ENCODE measurements around the gene OR52E5. TPM values are rescaled to one million over a fixed set of nuclear protein-coding genes. Genes with fewer than 3 reads are reported as not detected.

The OR52E5 gene
- total RNA-seq, 1 donor from 2014 or later, result not detected

DNA sequence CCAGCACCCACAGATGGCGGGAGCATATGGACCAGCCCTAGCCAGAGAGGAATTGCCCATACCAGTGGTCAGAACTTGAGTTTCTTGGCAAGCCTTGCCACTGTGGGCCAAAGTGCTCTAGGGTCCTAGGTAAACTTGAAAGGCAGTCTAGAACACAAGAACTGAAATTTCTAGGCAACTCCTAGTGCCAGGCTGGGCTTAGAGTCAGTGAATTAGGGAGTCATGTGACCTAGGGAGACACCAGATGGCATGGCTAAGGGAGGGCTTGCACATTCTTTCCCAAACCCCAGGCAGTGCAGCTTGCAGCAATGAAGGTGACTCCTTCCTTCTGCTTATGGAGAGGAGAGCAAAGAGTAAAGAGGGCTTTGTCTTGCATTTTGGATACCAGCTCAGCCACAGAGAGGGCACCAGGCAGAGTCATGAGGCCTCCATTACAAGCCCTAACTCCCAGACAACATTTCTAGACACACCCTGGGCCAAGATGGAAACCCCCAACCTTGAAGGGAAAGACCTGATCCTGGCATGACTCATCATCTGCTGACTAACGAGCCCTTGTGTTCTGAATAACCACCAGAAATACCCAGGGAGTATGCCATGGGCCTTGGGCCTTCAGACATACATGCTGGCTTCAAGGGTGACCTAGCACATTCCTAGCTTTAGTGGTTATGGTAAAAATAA, 29.9 kb downstream of the OR52E5 start:
- H3K9me3 Mint-ChIP-seq, result no peaks in the 10 kb centered on the region
- no peak overlapping the region for H3K4me3 Mint-ChIP-seq (ENCODE audit: low read depth)
- H3K4me1 Mint-ChIP-seq (ENCODE audit: low read depth), result no peaks in the 10 kb centered on the region
- H3K27ac Mint-ChIP-seq, result no peak overlapping the region
- intact Hi-C loops (cut with micrococcal nuclease), result no loop called here
- H3K36me3 Mint-ChIP-seq (ENCODE audit: low read depth), result no peaks in the 10 kb centered on the region
- H3K27me3 Mint-ChIP-seq (ENCODE audit: low read depth), result no peaks in the 10 kb centered on the region
- no peak for DNase-seq (ENCODE audit: low spot score)

GRCh38 chr11:5923427-5923776, 30.4 kb downstream of the OR52E5 start:
- intact Hi-C loops (cut with micrococcal nuclease), result no loop called here

GRCh38 chr11:5923794-5924193, 30.8 kb downstream of the OR52E5 start:
- H3K27ac Mint-ChIP-seq, result no peak overlapping the region

More at GRCh38 chr11:5923427-5923776, 30.4 kb downstream of the OR52E5 start:
- H3K9me3 Mint-ChIP-seq, result peaks cover 3% of the 10 kb centered on the region
- H3K27ac Mint-ChIP-seq, result no peak overlapping the region
- DNase-seq (ENCODE audit: low spot score), result no peak
- no peaks in the 10 kb centered on the region for H3K27me3 Mint-ChIP-seq (ENCODE audit: low read depth)
- no peaks in the 10 kb centered on the region for H3K4me1 Mint-ChIP-seq (ENCODE audit: low read depth)
- no peaks in the 10 kb centered on the region for H3K36me3 Mint-ChIP-seq (ENCODE audit: low read depth)
- H3K4me3 Mint-ChIP-seq (ENCODE audit: low read depth), result no peak overlapping the region

GRCh38 chr11:5928271-5928670, 35.3 kb downstream of the OR52E5 start:
- no peak overlapping the region for H3K4me3 Mint-ChIP-seq (ENCODE audit: low read depth)
- intact Hi-C loops (cut with micrococcal nuclease), result no loop called here
- no peak for DNase-seq (ENCODE audit: low spot score)
- H3K27me3 Mint-ChIP-seq (ENCODE audit: low read depth), result no peaks in the 10 kb centered on the region
- H3K27ac Mint-ChIP-seq, result no peak overlapping the region
- peaks cover 37% of the 10 kb centered on the region for H3K9me3 Mint-ChIP-seq
- no peaks in the 10 kb centered on the region for H3K36me3 Mint-ChIP-seq (ENCODE audit: low read depth)
- no peaks in the 10 kb centered on the region for H3K4me1 Mint-ChIP-seq (ENCODE audit: low read depth)

More at GRCh38 chr11:5923794-5924193, 30.8 kb downstream of the OR52E5 start:
- no peak overlapping the region for H3K4me3 Mint-ChIP-seq (ENCODE audit: low read depth)
- H3K4me1 Mint-ChIP-seq (ENCODE audit: low read depth), result no peaks in the 10 kb centered on the region
- H3K27me3 Mint-ChIP-seq (ENCODE audit: low read depth), result no peaks in the 10 kb centered on the region
- H3K36me3 Mint-ChIP-seq (ENCODE audit: low read depth), result no peaks in the 10 kb centered on the region
- intact Hi-C loops (cut with micrococcal nuclease), result no loop called here
- H3K9me3 Mint-ChIP-seq, result peaks cover 7% of the 10 kb centered on the region
- DNase-seq (ENCODE audit: low spot score), result no peak

DNA sequence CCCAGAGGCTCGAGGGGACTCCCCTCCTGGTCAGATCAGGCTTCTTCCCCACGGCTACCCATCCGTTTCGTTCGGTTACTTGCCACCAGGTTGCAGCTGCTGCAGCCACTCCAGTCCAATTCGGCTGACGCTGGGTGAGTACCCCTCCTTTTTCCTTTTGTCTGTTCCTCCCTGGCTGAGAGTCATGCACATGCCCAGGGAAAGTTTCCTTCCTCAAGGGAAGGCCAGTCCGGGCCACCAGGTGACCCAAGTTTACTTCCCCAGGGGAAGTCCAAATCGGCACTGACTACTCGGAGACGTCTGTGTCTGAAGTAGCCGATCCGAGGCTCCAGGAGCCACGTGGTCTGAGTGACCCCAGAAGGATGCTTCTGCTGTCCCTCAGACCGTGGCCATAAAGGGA, 35.8 kb downstream of the OR52E5 start:
- DNase-seq (ENCODE audit: low spot score), result no peak
- Mint-ChIP-seq H3K27ac (no peak overlapping the region), H3K9me3 (peaks cover 37% of the 10 kb centered on the region), H3K4me3 (ENCODE audit: low read depth) (no peak overlapping the region), H3K36me3 (ENCODE audit: low read depth) (no peaks in the 10 kb centered on the region), H3K4me1 (ENCODE audit: low read depth) (no peaks in the 10 kb centered on the region), H3K27me3 (ENCODE audit: low read depth) (no peaks in the 10 kb centered on the region)
- intact Hi-C loops (cut with micrococcal nuclease), result no loop called here

DNA sequence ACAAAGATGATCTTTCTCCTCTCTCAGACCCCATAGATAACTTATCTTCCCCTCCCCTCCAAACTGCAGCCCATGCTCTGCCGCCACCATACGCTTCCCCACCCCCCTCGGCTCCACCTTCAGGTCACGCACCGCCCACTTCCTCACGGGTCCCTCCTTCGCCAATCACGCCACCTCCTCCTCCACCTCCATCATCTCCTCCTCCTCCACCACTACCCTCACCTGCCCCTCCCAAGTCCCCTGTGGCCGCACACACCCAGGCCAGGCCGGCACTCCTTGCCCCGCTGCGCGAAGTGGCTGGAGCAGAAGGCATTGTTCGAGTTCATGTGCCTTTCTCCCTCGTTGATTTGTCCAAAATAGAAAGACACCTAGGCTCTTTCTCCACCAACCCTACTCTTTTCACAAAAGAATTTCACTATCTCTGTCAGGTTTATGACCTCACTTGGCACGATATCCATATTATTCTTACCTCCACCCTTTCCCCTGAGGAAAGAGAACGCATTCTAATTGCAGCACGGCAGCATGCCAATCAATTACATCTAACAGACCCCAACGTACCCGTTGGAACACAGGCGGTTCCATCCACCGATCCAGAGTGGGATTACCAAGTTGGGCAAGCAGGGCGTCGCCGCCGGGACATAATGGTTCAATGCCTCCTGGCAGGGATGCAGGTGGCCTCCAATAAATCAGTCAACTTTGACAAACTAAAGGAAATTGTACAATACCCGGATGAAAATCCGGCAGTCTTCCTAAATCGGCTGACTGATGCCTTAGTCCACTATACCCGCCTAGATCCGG, 36.8 kb downstream of the OR52E5 start:
- Mint-ChIP-seq H3K36me3 (ENCODE audit: low read depth) (no peaks in the 10 kb centered on the region), H3K4me3 (ENCODE audit: low read depth) (no peak overlapping the region), H3K4me1 (ENCODE audit: low read depth) (no peaks in the 10 kb centered on the region), H3K9me3 (peaks cover 37% of the 10 kb centered on the region), H3K27ac (no peak overlapping the region), H3K27me3 (ENCODE audit: low read depth) (no peaks in the 10 kb centered on the region)
- DNase-seq (ENCODE audit: low spot score), result no peak
- intact Hi-C loops (cut with micrococcal nuclease), result no loop called here

DNA sequence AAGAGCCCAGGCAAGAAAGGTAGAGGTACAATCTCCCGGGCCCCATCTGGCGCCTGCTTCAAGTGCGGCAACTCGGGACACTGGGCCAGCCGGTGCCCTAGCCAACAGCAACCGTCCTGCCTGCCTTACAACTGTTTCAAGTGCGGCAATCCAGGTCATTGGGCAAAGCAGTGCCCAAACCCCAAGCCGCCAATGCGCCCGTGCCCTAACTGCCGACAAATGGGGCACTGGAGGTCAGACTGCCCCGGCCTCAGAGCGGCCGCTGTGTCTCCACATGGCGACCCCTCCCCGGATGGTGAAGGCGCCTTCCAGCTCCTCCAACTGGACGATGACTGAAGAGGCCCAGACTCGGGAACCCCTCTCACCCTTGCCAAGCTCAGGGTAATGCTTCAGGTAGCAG, 37.6 kb downstream of the OR52E5 start:
- no peak overlapping the region for H3K4me3 Mint-ChIP-seq (ENCODE audit: low read depth)
- no peaks in the 10 kb centered on the region for H3K4me1 Mint-ChIP-seq (ENCODE audit: low read depth)

GRCh38 chr11:5931061-5931460, 38.1 kb downstream of the OR52E5 start:
- H3K36me3 Mint-ChIP-seq (ENCODE audit: low read depth), result no peaks in the 10 kb centered on the region
- peaks cover 37% of the 10 kb centered on the region for H3K9me3 Mint-ChIP-seq
- no peak for DNase-seq (ENCODE audit: low spot score)
- intact Hi-C loops (cut with micrococcal nuclease), result no loop called here
- H3K4me3 Mint-ChIP-seq (ENCODE audit: low read depth), result no peak overlapping the region
- H3K27ac Mint-ChIP-seq, result no peak overlapping the region
- no peaks in the 10 kb centered on the region for H3K4me1 Mint-ChIP-seq (ENCODE audit: low read depth)
- H3K27me3 Mint-ChIP-seq (ENCODE audit: low read depth), result no peaks in the 10 kb centered on the region

More for the DNA sequence above, 37.6 kb downstream of the OR52E5 start:
- no peak for DNase-seq (ENCODE audit: low spot score)
- no peaks in the 10 kb centered on the region for H3K36me3 Mint-ChIP-seq (ENCODE audit: low read depth)
- intact Hi-C loops (cut with micrococcal nuclease), result no loop called here
- no peak overlapping the region for H3K27ac Mint-ChIP-seq
- H3K9me3 Mint-ChIP-seq, result peaks cover 37% of the 10 kb centered on the region
- no peaks in the 10 kb centered on the region for H3K27me3 Mint-ChIP-seq (ENCODE audit: low read depth)

DNA sequence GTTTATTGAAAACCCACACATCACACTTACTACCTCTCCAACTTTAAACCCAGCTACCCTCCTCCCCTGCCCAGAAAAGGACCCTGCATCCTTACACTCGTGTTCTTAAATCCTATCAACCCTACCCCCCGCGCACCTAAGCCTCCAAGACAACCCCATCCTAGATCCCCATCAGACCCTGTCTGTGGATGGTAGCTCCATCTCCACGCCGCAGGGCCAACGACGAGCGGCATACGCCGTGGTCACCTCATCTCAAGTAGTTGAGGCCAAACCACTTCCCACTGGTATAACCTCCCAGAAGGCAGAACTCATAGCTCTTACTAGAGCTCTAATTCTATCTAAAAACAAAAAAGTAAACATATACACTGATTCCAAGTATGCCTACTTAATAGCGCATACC, 39.7 kb downstream of the OR52E5 start:
- no peak for DNase-seq (ENCODE audit: low spot score)
- Mint-ChIP-seq H3K9me3 (peaks cover 38% of the 10 kb centered on the region), H3K27me3 (ENCODE audit: low read depth) (no peaks in the 10 kb centered on the region), H3K4me1 (ENCODE audit: low read depth) (no peaks in the 10 kb centered on the region), H3K4me3 (ENCODE audit: low read depth) (no peak overlapping the region), H3K36me3 (ENCODE audit: low read depth) (no peaks in the 10 kb centered on the region), H3K27ac (no peak overlapping the region)
- intact Hi-C loops (cut with micrococcal nuclease), result no loop called here

GRCh38 chr11:5933116-5933515, 40.1 kb downstream of the OR52E5 start:
- DNase-seq (ENCODE audit: low spot score), result no peak
- Mint-ChIP-seq H3K4me3 (ENCODE audit: low read depth) (no peak overlapping the region), H3K36me3 (ENCODE audit: low read depth) (no peaks in the 10 kb centered on the region), H3K27ac (no peak overlapping the region), H3K4me1 (ENCODE audit: low read depth) (no peaks in the 10 kb centered on the region), H3K9me3 (peaks cover 42% of the 10 kb centered on the region), H3K27me3 (ENCODE audit: low read depth) (no peaks in the 10 kb centered on the region)
- intact Hi-C loops (cut with micrococcal nuclease), result no loop called here

DNA sequence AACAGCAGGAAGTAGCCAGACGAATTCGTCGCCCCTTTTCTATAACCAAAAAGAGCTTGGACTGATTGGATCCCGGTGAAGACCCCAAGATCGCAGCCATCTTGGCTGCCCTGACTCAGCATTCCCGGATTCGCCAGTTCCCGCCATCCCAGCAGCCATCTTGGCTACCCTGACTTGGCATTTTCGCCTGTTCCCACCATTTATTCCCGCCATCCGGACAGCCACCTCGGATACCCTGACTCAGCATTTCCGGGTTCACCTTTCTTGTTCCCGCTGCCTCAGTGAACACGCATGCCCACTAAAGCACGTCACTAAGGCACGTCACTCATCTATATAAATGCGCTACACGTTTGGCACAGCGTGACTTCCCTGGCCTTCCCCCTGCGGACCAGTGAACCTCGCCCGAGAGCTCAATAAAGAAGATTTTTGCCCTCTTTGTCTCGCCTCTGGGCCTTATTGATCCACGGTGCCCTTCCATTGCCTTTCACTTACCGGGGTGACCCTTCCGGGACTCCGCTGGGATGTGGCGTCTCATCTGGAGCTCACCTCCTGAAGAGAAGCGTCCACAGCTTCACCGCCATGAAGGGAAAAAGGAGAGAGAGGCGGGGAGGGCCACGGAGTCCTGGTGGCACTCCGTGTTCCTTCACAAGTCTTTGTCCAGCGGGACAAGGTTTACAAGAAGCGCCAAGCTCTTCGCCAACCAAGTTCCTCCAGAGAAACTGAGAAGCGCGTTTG, 45.0 kb downstream of the OR52E5 start:
- no peak for DNase-seq (ENCODE audit: low spot score)
- H3K9me3 Mint-ChIP-seq, result peaks cover 6% of the 10 kb centered on the region
- intact Hi-C loops (cut with micrococcal nuclease), result no loop called here
- H3K27ac Mint-ChIP-seq, result no peak overlapping the region
- no peaks in the 10 kb centered on the region for H3K36me3 Mint-ChIP-seq (ENCODE audit: low read depth)
- H3K4me1 Mint-ChIP-seq (ENCODE audit: low read depth), result no peaks in the 10 kb centered on the region
- H3K27me3 Mint-ChIP-seq (ENCODE audit: low read depth), result peaks cover 1% of the 10 kb centered on the region
- H3K4me3 Mint-ChIP-seq (ENCODE audit: low read depth), result no peak overlapping the region

DNA sequence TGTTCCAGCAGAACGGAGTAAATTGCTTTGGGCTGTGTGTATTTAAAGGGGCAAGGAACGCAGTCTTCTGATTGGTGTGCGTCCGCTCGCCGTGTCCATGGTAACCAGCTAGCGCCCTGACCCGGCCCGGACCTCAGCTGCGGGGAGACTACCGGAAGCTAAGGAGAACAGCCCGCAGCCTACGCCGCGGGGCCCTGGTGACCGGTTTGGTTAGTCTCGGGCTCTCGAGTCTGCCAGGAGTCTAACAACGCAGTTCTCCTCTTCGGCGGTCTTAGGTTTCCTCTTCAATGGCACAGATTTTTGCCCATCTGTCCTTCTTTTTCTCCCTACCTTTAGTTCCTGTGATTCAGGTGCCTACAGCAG, 45.6 kb downstream of the OR52E5 start:
- intact Hi-C loops (cut with micrococcal nuclease), result no loop called here
- H3K4me3 Mint-ChIP-seq (ENCODE audit: low read depth), result no peak overlapping the region
- H3K4me1 Mint-ChIP-seq (ENCODE audit: low read depth), result no peaks in the 10 kb centered on the region
- H3K27me3 Mint-ChIP-seq (ENCODE audit: low read depth), result peaks cover 1% of the 10 kb centered on the region
- DNase-seq (ENCODE audit: low spot score), result no peak
- no peak overlapping the region for H3K27ac Mint-ChIP-seq
- H3K36me3 Mint-ChIP-seq (ENCODE audit: low read depth), result no peaks in the 10 kb centered on the region
- H3K9me3 Mint-ChIP-seq, result peaks cover 6% of the 10 kb centered on the region

- Mint-ChIP-seq H3K27me3 (ENCODE audit: low read depth) (peaks cover 1% of the 10 kb centered on the region), H3K9me3 (peaks cover 6% of the 10 kb centered on the region), H3K4me3 (ENCODE audit: low read depth) (no peak overlapping the region), H3K27ac (no peak overlapping the region), H3K4me1 (ENCODE audit: low read depth) (no peaks in the 10 kb centered on the region), H3K36me3 (ENCODE audit: low read depth) (no peaks in the 10 kb centered on the region)
- DNase-seq (ENCODE audit: low spot score), result no peak
- intact Hi-C loops (cut with micrococcal nuclease), result no loop called here
These were observed 47.7 kb downstream of the OR52E5 start for GRCh38 chr11:5940748-5941147.

Data from activated T-helper 2 cell treated with anti-CD3 and anti-CD28 coated beads, Interferon-gamma antibody, Interleukin-2, Interleukin-4, amounts not matched to agents 10 μg/mL and 5 μg/mL and 100 μg/mL, durations not matched to agents 14 hours and 24 hours and 36 hours (primary cell).